Mucosa of descending colon (tissue), 3 donors: ENCODE data around the gene SAMD4A. TPM values are rescaled to one million over a fixed set of nuclear protein-coding genes. Genes with fewer than 3 reads are reported as not detected.

Source experiments
- ATAC-seq: fragments of 200-7000 bp; cut with Tn5 transposase; one replicate; pipeline ENCODE4 v1.9.1; 2020; ENCODE audit warnings: mild to moderate bottlenecking, moderate library complexity
- DNase-seq, 3 donors: peaks; one replicate each; pipeline ENCODE4 v3.0.0-alpha.2; 2020
- H3K36me3 ChIP-seq: fragments of 200-600 bp; one replicate; pipeline ENCODE4 v1.8.0; 2021; ENCODE audit warnings: low read depth, mild to moderate bottlenecking
- H3K4me1 ChIP-seq: fragments of 200-600 bp; one replicate; pipeline ENCODE4 v1.8.0; 2021; ENCODE audit warnings: low read depth, mild to moderate bottlenecking
- H3K4me3 ChIP-seq: fragments of 200-600 bp; one replicate; pipeline ENCODE4 v1.8.0; 2021; ENCODE audit warnings: mild to moderate bottlenecking
- H3K9me3 ChIP-seq: fragments of 200-600 bp; one replicate; pipeline ENCODE4 v1.8.0; 2021; ENCODE audit warnings: mild to moderate bottlenecking
- CTCF ChIP-seq: fragments of 200-600 bp; IDR thresholded peaks from one replicate; pipeline ENCODE4 v1.8.0; 2022; ENCODE audit warnings: antibody characterized with exemption, mild to moderate bottlenecking
- intact Hi-C, 2 donors: fragments of 100-400 bp; cut with DNase I in 1 of 2; cut with micrococcal nuclease in 1 of 2; formaldehyde crosslinking; loops; one replicate each; pipeline versions ENCODE4 v1.11.0 to v1.11.1; 2022; cut with DNase I, micrococcal nuclease
- total RNA-seq, 3 donors: library from RNA; stranded (reverse); fragmentation: NEBNext Ultra II Directional in 2 of 3; extraction: Animal tissue kit (Norgen Biotek cat#: 25700) in 2 of 3; gene quantifications; one replicate each; pipeline versions ENCODE4 v1.2.1 to v1.2.4, GENCODE V29; 2021 to 2023
- donor health status: DM: no; HTN: no; CAD: no; lungs with moderate emphysema.
- donor health status: DM: no; HTN: no; CAD: no.
- donor health status: DM: no; HTN: yes; CAD: no.

The SAMD4A gene
- total RNA-seq, 3 donors from 2014 or later = 14.7 to 82.1 (median 16.5) TPM

DNA sequence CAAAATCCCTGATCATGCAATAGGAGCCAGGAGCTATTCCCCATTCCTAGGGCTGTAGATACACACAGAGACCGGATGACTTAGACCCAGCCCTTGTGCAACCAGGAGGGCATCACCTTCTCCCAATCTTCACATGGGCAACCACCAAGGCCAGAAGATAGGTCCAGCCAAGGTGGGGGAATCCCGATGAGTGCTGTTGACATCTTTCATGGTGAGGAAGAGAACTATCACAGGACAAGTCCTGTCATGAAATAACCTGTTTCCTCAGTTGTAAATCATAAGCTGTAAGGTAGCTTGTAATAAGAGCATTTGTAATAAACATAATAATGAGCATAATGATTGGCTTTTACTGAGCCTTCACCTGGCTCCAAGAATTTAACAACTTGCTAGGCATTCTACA lies 246.2 kb downstream of the SAMD4A start:
- Histone ChIP-seq H3K4me1 (no peaks in the 10 kb centered on the region), H3K4me3 (no peak overlapping the region), H3K36me3 (no peaks in the 10 kb centered on the region), H3K9me3 (no peaks in the 10 kb centered on the region)
- no peak for TF ChIP-seq CTCF
- ATAC-seq = no peak
- no peak for DNase-seq
- intact Hi-C loops = no loop called here

- intact Hi-C loops = no loop called here
- H3K4me1 ChIP-seq = no peaks in the 10 kb centered on the region
- TF ChIP-seq CTCF = no peak
- no peak overlapping the region for H3K4me3 ChIP-seq
- no peaks in the 10 kb centered on the region for H3K36me3 ChIP-seq
- ATAC-seq (peak; percentile 27), DNase-seq (no peak)
- no peaks in the 10 kb centered on the region for H3K9me3 ChIP-seq
Observed at GRCh38 chr14:54814076-54814475, 247.1 kb downstream of the SAMD4A start.

DNA sequence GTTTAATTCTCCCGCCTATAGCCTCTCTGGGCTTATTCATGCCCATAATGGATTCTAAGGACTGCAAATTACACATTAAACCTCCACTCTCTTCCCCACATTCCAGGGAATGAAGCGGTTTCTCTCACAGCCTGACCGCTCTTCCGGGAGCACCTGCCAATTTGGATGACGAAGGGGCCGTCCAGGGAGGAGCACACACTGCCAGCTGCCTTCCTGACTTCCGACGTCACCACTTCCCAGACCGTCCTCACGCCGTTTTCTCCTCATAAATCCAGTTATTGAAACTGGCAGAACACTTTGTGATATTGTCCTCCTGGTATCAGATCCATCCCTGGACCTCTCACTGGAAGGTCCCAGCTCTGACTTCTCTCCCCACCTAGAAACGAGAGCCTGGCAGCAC lies 248.1 kb downstream of the SAMD4A start:
- DNase-seq = no peak
- no peaks in the 10 kb centered on the region for H3K36me3 ChIP-seq
- no peaks in the 10 kb centered on the region for H3K9me3 ChIP-seq
- H3K4me3 ChIP-seq = no peak overlapping the region
- TF ChIP-seq CTCF = no peak
- intact Hi-C loops = no loop called here
- ATAC-seq = peak; percentile 69
- no peaks in the 10 kb centered on the region for H3K4me1 ChIP-seq

GRCh38 chr14:54815515-54815914 lies 248.6 kb downstream of the SAMD4A start:
- H3K36me3 ChIP-seq = no peaks in the 10 kb centered on the region
- intact Hi-C loops = no loop called here
- H3K4me1 ChIP-seq = no peaks in the 10 kb centered on the region
- DNase-seq (no peak), ATAC-seq (no peak)
- no peak for TF ChIP-seq CTCF
- no peaks in the 10 kb centered on the region for H3K9me3 ChIP-seq
- H3K4me3 ChIP-seq = no peak overlapping the region

DNA sequence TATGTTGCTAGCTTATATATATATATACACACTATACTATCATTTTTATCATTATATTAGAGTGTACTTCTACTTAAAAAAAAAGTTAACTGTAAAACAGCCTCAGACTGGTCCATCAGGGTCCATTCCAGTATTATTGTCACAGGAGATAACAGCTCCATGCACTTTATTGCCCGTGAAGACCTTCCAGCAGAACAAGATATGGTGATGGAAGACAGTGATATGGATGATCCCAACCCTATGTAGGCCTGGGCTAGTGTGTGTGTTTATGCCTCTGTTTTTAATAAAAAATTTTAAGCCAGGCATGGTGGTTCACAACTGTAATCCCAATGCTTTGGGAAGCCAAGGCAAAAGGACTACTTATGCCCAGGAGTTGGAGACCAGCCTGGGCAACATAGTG lies 249.5 kb downstream of the SAMD4A start:
- no peak for TF ChIP-seq CTCF
- H3K9me3 ChIP-seq = no peaks in the 10 kb centered on the region
- intact Hi-C loops = no loop called here
- no peaks in the 10 kb centered on the region for H3K36me3 ChIP-seq
- no peak for DNase-seq
- H3K4me1 ChIP-seq = no peaks in the 10 kb centered on the region
- no peak overlapping the region for H3K4me3 ChIP-seq
- ATAC-seq = no peak

GRCh38 chr14:54817506-54817905 lies 250.6 kb downstream of the SAMD4A start:
- no peak overlapping the region for H3K4me3 ChIP-seq
- no peak for ATAC-seq
- no peaks in the 10 kb centered on the region for H3K36me3 ChIP-seq
- no peaks in the 10 kb centered on the region for H3K9me3 ChIP-seq
- intact Hi-C loops = no loop called here
- TF ChIP-seq CTCF = no peak
- H3K4me1 ChIP-seq = no peaks in the 10 kb centered on the region
- no peak for DNase-seq
